ENCODE results near the gene RAD51B.
"Not testable (repeated sequence)": the region's sequence is repeated elsewhere in the genome, so short reads cannot be mapped to it uniquely, and the experiment has no call there.

The RAD51B gene

DNA sequence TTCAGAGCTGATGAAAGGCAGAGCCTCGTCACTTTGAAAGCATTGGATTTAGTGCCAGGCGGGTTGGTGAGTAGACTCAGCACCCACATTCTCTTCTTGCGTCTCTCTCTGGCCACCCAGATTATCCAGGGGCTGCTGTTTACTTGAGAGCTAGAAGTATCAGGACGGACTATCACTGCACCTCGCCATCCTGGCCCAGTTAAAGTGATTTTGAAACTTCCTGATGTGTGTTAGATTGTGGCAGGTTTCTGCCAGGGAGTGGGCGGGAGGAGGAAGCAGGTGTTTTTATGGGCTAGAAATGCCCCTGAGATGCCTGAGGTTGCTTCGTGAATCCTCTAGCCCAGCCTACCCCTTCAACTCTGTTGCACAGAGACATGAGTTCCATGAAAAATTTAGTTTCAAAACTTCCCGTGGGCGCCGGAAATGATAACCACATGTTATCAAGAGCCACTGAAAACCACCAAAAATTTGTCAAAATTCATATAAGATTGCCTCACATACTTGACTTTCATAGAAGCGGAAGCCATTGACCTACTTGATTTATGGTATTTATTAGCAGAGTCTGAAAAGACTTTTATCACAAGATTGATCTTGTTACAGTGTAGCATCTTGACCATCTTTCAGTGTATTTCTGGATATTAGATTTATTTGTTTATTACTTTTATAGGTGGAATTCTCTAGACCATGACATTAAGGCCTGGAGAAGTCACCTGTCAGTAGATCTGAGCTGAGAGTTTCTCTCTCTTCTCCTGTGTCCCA is 466.0 kb downstream of the RAD51B start:
- peak; percentile 69 for ATAC-seq
- Mint-ChIP-seq H3K9me3 (no peaks in the 10 kb centered on the region), H3K27me3 (no peaks in the 10 kb centered on the region), H3K4me1 (peaks cover 73% of the 10 kb centered on the region), H3K27ac (peak overlapping the region; percentile 96), H3K4me3 (peak overlapping the region; percentile 22), H3K36me3 (no peaks in the 10 kb centered on the region)

DNA sequence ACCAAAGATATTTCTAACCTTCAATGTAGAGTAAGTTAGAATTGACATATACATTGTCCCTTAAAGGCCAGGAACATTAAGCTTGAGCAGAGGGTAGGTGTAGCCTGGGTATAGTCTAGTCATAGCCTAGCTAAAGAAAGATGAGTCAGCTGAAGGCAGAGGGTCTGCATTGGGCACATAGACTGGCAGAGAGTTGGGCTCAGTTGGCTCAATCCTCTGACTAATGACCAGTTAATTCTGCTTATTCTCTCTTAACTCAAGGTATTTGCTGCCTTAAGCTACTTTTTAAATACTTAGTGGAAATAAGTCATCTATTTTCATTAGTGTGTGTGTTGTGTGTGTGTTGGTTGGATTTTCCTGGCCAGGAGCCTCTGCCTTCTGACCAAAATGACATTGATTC is 467.1 kb downstream of the RAD51B start:
- Mint-ChIP-seq H3K4me1 (peaks cover 66% of the 10 kb centered on the region), H3K27ac (peak overlapping the region; percentile 96), H3K4me3 (no peak overlapping the region)

DNA sequence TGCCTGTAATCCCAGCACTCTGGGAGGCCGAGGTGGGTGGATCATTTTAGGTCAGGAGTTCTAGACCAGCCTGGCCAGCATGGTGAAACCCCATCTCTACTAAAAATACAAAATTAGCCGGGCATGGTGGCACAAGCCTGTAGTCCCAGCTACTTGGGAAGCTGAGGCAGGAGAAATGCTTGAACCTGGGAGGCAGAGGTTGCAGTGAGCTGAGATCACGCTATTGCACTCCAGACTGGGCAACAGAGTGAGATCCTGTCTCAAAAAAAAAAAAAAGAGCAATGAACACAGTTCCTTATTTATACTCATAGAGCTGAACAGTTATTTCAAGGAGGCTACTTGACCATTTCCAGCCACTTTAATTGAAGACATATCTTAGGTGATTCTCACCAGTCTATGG is 469.9 kb downstream of the RAD51B start:
- not testable (repeated sequence) for H3K4me3 Mint-ChIP-seq, H3K27me3 Mint-ChIP-seq, H3K36me3 Mint-ChIP-seq, H3K27ac Mint-ChIP-seq, H3K9me3 Mint-ChIP-seq, ATAC-seq
- peaks cover 66% of the 10 kb centered on the region for H3K4me1 Mint-ChIP-seq

More for the DNA sequence above, 467.1 kb downstream of the RAD51B start:
- no peak for ATAC-seq
- Mint-ChIP-seq H3K36me3 (no peaks in the 10 kb centered on the region), H3K27me3 (no peaks in the 10 kb centered on the region), H3K9me3 (no peaks in the 10 kb centered on the region)

GRCh38 chr14:68291820-68292219 is 472.2 kb downstream of the RAD51B start:
- Mint-ChIP-seq H3K9me3 (no peaks in the 10 kb centered on the region), H3K4me3 (no peak overlapping the region)

GRCh38 chr14:68292441-68293215 is 473.0 kb downstream of the RAD51B start:
- Mint-ChIP-seq H3K9me3 (no peaks in the 10 kb centered on the region), H3K4me3 (peak overlapping the region; percentile 29), H3K27me3 (no peaks in the 10 kb centered on the region), H3K4me1 (peaks cover 55% of the 10 kb centered on the region), H3K36me3 (no peaks in the 10 kb centered on the region), H3K27ac (peak overlapping the region; percentile 94)
- peak; percentile 76 for ATAC-seq

More at GRCh38 chr14:68291820-68292219, 472.2 kb downstream of the RAD51B start:
- Mint-ChIP-seq H3K4me1 (peaks cover 63% of the 10 kb centered on the region), H3K36me3 (no peaks in the 10 kb centered on the region), H3K27me3 (no peaks in the 10 kb centered on the region), H3K27ac (peak overlapping the region; percentile 94)
- no peak for ATAC-seq

- H3K27ac Mint-ChIP-seq = peak overlapping the region; percentile 94
- peaks cover 7% of the 10 kb centered on the region for H3K36me3 Mint-ChIP-seq
- peak; percentile 87 for ATAC-seq
- H3K27me3 Mint-ChIP-seq = no peaks in the 10 kb centered on the region
- peaks cover 60% of the 10 kb centered on the region for H3K4me1 Mint-ChIP-seq
- peak overlapping the region; percentile 29 for H3K4me3 Mint-ChIP-seq
- H3K9me3 Mint-ChIP-seq = peaks cover 3% of the 10 kb centered on the region
These were observed 473.8 kb downstream of the RAD51B start for GRCh38 chr14:68293404-68293803.

DNA sequence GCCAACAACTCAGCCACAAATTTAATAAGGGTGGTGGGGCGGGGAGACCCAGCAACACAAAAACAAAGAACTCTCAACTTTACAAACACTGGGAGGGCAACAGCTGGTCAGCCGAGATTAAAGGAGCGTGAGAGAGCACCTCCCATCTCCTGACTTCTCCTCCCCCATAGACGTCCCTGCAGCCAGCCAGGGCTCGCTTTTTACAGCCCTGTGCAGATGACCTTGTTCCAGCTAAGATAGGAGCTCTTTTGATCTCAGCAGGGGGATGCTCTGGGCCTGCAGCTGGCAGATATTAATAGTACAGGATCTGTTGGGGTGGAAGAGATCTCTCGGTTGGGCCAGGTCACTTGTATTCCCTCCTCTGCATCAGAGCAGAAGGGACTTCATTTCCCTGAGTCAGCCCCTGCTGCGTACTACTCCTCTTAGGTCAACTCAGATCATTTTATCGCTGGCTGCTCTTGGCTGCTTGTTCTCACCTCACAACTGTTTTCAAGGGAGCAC is 475.8 kb downstream of the RAD51B start:
- H3K9me3 Mint-ChIP-seq = peaks cover 3% of the 10 kb centered on the region
- H3K4me3 Mint-ChIP-seq = no peak overlapping the region

GRCh38 chr14:68297039-68297438 is 477.5 kb downstream of the RAD51B start:
- Mint-ChIP-seq H3K4me1 (peaks cover 57% of the 10 kb centered on the region), H3K27ac (peak overlapping the region; percentile 84)

More for the DNA sequence above, 475.8 kb downstream of the RAD51B start:
- Mint-ChIP-seq H3K4me1 (peaks cover 64% of the 10 kb centered on the region), H3K27me3 (no peaks in the 10 kb centered on the region), H3K36me3 (peaks cover 7% of the 10 kb centered on the region), H3K27ac (peak overlapping the region; percentile 94)
- no peak for ATAC-seq

DNA sequence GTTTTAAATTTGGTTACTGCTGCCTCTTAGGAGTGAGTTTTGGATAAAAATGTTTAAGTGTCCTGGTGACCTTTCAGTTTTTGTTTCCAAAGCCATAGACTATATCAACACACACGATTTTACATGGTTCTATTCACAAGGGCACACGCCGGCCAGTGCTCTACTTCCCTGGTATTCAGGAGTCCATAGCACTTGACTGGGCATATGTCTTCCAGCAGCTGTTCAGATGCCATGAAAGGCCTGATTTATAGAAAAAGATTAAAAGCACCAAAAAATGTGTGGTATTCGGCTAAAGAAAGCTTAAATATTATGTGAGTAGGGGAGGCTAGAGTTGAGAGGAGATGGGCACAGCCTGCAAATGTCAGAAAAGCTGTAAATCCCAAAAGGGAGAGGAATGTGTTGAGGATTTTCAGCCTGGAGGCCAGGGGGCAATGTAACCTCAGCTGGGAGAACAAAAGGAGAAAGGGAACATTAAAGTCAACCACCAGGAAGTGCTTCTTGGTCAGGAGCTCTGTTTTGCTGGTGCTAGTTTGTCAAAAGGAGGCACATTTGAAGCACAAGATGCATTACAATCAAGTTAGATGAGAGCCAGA is 478.4 kb downstream of the RAD51B start:
- Mint-ChIP-seq H3K27ac (peak overlapping the region; percentile 84), H3K27me3 (no peaks in the 10 kb centered on the region), H3K36me3 (peaks cover 13% of the 10 kb centered on the region), H3K9me3 (peaks cover 10% of the 10 kb centered on the region), H3K4me3 (no peak overlapping the region), H3K4me1 (peaks cover 48% of the 10 kb centered on the region)
- no peak for ATAC-seq

More at GRCh38 chr14:68297039-68297438, 477.5 kb downstream of the RAD51B start:
- peaks cover 9% of the 10 kb centered on the region for H3K36me3 Mint-ChIP-seq
- H3K4me3 Mint-ChIP-seq = no peak overlapping the region
- peaks cover 5% of the 10 kb centered on the region for H3K9me3 Mint-ChIP-seq
- ATAC-seq = no peak
- H3K27me3 Mint-ChIP-seq = no peaks in the 10 kb centered on the region

DNA sequence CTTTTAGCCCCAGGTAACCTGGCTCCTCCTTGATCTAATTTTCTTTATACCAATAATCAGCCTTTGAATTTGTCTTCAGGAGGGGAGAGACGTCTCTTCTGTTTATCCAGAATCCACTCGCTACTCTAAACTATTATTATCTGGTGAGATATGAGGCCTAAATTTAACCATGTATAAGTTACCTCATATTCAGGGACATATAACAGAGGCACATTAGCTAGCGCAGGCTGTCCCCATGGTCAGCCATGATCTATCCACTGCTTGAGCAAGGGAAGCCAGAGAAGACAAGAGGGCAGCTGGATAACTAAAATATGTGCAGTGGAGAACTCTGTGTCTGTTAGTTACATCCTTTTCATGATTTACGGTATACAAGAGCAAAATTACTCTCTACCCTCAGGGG is 481.0 kb downstream of the RAD51B start:
- no peak for ATAC-seq
- H3K4me1 Mint-ChIP-seq = peaks cover 34% of the 10 kb centered on the region

DNA sequence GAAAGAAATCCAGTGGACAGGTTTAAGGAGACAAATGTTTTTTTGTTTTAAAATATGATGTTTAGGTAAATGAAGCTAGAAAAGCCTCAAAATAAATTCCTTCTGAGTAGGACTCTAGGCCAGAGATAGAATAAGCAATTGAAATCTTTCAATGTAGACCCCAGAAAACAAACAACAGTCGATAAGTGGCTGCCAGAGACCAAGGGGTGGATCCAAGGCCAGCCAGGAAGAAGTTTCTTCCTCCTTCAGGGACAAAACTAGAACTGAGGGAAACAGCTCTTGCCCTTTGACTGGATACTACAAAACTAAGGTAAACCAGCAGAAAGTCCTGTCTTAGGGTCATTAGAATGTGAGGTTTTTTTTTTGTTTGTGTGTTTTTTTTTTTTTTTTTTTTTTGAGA is 481.6 kb downstream of the RAD51B start:
- Mint-ChIP-seq H3K27ac (peak overlapping the region; percentile 55), H3K4me1 (peaks cover 34% of the 10 kb centered on the region), H3K9me3 (peaks cover 12% of the 10 kb centered on the region), H3K36me3 (peaks cover 13% of the 10 kb centered on the region), H3K4me3 (no peak overlapping the region), H3K27me3 (no peaks in the 10 kb centered on the region)
- no peak for ATAC-seq

More for the DNA sequence above, 481.0 kb downstream of the RAD51B start:
- Mint-ChIP-seq H3K9me3 (peaks cover 12% of the 10 kb centered on the region), H3K36me3 (peaks cover 13% of the 10 kb centered on the region), H3K27me3 (no peaks in the 10 kb centered on the region), H3K27ac (peak overlapping the region; percentile 55), H3K4me3 (no peak overlapping the region)

- H3K4me1 Mint-ChIP-seq = peaks cover 34% of the 10 kb centered on the region
- peaks cover 11% of the 10 kb centered on the region for H3K9me3 Mint-ChIP-seq
- H3K4me3 Mint-ChIP-seq, ATAC-seq, H3K27ac Mint-ChIP-seq, H3K27me3 Mint-ChIP-seq: not testable (repeated sequence)
- peaks cover 11% of the 10 kb centered on the region for H3K36me3 Mint-ChIP-seq
These were observed 483.4 kb downstream of the RAD51B start for GRCh38 chr14:68302938-68303337.

DNA sequence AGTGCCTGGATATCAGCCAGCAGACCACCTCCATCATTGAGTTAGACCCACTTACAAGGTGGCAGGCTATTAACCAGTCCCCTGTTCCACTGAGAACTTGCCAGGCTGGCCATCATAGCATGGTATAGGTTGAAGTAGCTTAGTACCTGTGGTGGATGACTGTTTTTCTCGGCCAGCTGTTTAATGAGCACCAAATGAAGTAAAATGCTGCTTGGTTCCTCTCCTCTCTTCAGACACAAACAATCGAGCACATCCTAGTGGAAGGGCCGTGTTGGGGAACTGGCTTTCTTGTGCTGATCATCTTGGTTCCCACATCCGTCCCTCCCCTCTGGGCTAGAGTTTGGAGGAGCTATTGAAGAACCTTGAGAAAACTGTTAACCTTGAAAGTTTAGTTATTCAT is 486.2 kb downstream of the RAD51B start:
- peaks cover 44% of the 10 kb centered on the region for H3K4me1 Mint-ChIP-seq
- H3K36me3 Mint-ChIP-seq = peaks cover 7% of the 10 kb centered on the region
- peaks cover 9% of the 10 kb centered on the region for H3K9me3 Mint-ChIP-seq
- no peaks in the 10 kb centered on the region for H3K27me3 Mint-ChIP-seq
- H3K27ac Mint-ChIP-seq = peak overlapping the region; percentile 84
- no peak overlapping the region for H3K4me3 Mint-ChIP-seq
- ATAC-seq = peak; percentile 54

- peaks cover 9% of the 10 kb centered on the region for H3K9me3 Mint-ChIP-seq
- ATAC-seq = peak; percentile 90
- peaks cover 7% of the 10 kb centered on the region for H3K36me3 Mint-ChIP-seq
- H3K27me3 Mint-ChIP-seq = no peaks in the 10 kb centered on the region
- peak overlapping the region; percentile 84 for H3K27ac Mint-ChIP-seq
- peaks cover 48% of the 10 kb centered on the region for H3K4me1 Mint-ChIP-seq
- peak overlapping the region; percentile 4 for H3K4me3 Mint-ChIP-seq
These were observed 486.8 kb downstream of the RAD51B start for GRCh38 chr14:68306265-68306933.
